Pancreas (tissue), 10 donors: Measurements from ENCODE around the gene AGPAT1. TPM values are rescaled to one million over a fixed set of nuclear protein-coding genes. Genes with fewer than 3 reads are reported as not detected.

Experiments
- ATAC-seq, 4 donors: fragments of 200-7000 bp; cut with Tn5 transposase; one replicate each; pipeline versions ENCODE4 v1.8.0 to v1.9.1; 2020; ENCODE audit warnings: mild to moderate bottlenecking in 4 of 4, moderate library complexity in 4 of 4
- DNase-seq, 6 donors: peaks; one replicate each; pipeline ENCODE4 v3.0.0-alpha.2; 2020
- FAIRE-seq: peaks from 2 replicates; lab custom pipeline; 2012; peaks lifted over from hg19 to GRCh38; lab: Jason Lieb, UNC
- H3K27ac ChIP-seq, 4 donors: fragments of 200-600 bp; sonication (generic); 1 replicate in 3 of 4; 2 replicates in 1 of 4; pipeline versions ENCODE4 v1.5.0 to v1.8.0; 2020
- H3K27me3 ChIP-seq, 4 donors: fragments of 200-600 bp; one replicate each; pipeline ENCODE4 v1.8.0; 2021
- H3K36me3 ChIP-seq, 3 donors: fragments of 200-600 bp; sonication (generic) in 1 of 3; one replicate each; pipeline versions ENCODE4 v1.5.0 to v1.8.0; 2020 to 2021
- H3K4me1 ChIP-seq, 3 donors: fragments of 200-600 bp; one replicate each; pipeline ENCODE4 v1.8.0; 2021
- H3K4me3 ChIP-seq, 4 donors: fragments of 200-600 bp; sonication (generic) in 2 of 4; one replicate each; pipeline versions ENCODE4 v1.5.0 to v1.8.0; 2020 to 2021
- H3K9me3 ChIP-seq, 4 donors: fragments of 200-600 bp; one replicate each; pipeline ENCODE4 v1.8.0; 2021
- WGBS, 2 donors: extraction: QIAGEN DNeasy Blood & Tissue Kit; methylation state at CpG; one replicate each; pipeline ENCODE4 v1.1.7; 2013; 5-methylcytosine and 5-hydroxymethylcytosine counted together
- intact Hi-C, 3 donors: fragments of 100-400 bp; cut with DNase I; formaldehyde crosslinking; loops; one replicate each; pipeline versions ENCODE4 v1.11.1 to v1.14.2; 2022
- polyA plus RNA-seq, 2 donors: library from polyadenylated mRNA; stranded (reverse); fragments of 200-250 nt; gene quantifications; one replicate each; pipeline ENCODE4 v1.2.3, GENCODE V29; 2013
- total RNA-seq, 6 donors: library from RNA; stranded (reverse); fragmentation: NEBNext Ultra II Directional in 4 of 6; extraction: Animal tissue kit (Norgen Biotek cat#: 25700) in 4 of 6; gene quantifications; one replicate each; pipeline versions ENCODE4 v1.2.1 to v1.2.4, GENCODE V29; 2021 to 2023
- TF ChIP-seq, protein P1 (sequence below), 4 donors: fragments of 200-600 bp; sonication (generic) in 3 of 4; IDR thresholded peaks; one replicate each; pipeline versions ENCODE4 v1.5.0 to v1.8.0; 2021; ENCODE audit warnings: antibody characterized with exemption in 4 of 4
- donor health status: healthy with polysubstance abuse.
- donor health status: DM: no; HTN: no; CAD: no; lungs with moderate emphysema.
- donor health status: DM: no; HTN: no; CAD: no.
- donor health status: control.
- donor health status: control.
- donor health status: Bipolar disorder and iron deficiency.
- donor health status: DM: yes; HTN: yes; CAD: no.
- donor health status: DM: no; HTN: no; CAD: no.
- donor health status: DM: no; HTN: no; CAD: no.
- donor health status: DM: yes; HTN: yes; CAD: no.

AGPAT1 gene
- total and polyA plus RNA-seq, 8 donors = 10.1 to 28.1 (median 18.1) TPM

GRCh38 chr6:32208996-32209395 lies 33.1 kb upstream of the AGPAT1 start:
- H3K27me3 ChIP-seq = no peaks in the 10 kb centered on the region
- no peak overlapping the region for H3K27ac ChIP-seq
- TF ChIP-seq, protein P1, sequence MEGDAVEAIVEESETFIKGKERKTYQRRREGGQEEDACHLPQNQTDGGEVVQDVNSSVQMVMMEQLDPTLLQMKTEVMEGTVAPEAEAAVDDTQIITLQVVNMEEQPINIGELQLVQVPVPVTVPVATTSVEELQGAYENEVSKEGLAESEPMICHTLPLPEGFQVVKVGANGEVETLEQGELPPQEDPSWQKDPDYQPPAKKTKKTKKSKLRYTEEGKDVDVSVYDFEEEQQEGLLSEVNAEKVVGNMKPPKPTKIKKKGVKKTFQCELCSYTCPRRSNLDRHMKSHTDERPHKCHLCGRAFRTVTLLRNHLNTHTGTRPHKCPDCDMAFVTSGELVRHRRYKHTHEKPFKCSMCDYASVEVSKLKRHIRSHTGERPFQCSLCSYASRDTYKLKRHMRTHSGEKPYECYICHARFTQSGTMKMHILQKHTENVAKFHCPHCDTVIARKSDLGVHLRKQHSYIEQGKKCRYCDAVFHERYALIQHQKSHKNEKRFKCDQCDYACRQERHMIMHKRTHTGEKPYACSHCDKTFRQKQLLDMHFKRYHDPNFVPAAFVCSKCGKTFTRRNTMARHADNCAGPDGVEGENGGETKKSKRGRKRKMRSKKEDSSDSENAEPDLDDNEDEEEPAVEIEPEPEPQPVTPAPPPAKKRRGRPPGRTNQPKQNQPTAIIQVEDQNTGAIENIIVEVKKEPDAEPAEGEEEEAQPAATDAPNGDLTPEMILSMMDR (IDR thresholded peaks at IDR 0.05) = no peak
- intact Hi-C loops = no loop called here
- H3K36me3 ChIP-seq = no peaks in the 10 kb centered on the region
- DNase-seq = no peak
- 39 to 54% methylated on average over 1 of the region's 1 CpG for WGBS, 2 donors
- FAIRE-seq = no peak
- H3K4me1 ChIP-seq = no peaks in the 10 kb centered on the region
- ATAC-seq = no peak
- H3K9me3 ChIP-seq = no peaks in the 10 kb centered on the region
- H3K4me3 ChIP-seq = no peak overlapping the region

DNA sequence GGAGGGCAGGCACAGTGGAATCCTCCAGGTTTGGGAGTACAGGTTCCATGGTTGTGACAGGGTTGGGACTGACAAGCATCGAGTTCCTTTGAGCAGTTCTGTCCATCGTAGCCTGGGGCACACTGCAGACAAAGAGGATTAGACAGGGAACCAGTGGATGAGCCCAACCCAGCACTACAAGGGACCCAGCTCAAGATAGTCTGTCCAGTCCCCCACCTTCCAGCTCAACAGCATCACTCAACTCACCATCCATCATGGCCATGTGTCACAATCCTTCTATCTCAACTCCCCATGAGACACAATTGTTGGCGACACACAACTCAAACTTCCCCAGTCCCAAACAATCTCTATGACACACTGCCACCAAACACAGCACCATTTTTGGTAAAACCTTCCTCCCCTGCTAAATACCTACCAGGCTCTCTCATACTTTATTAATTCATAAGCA lies 28.4 kb upstream of the AGPAT1 start:
- no peaks in the 10 kb centered on the region for H3K4me1 ChIP-seq
- 74 to 83% methylated on average over 3 of the region's 3 CpGs for WGBS, 2 donors
- ATAC-seq (no peak), DNase-seq (no peak), FAIRE-seq (no peak)
- no peaks in the 10 kb centered on the region for H3K9me3 ChIP-seq
- H3K27ac ChIP-seq = no peak overlapping the region
- H3K36me3 ChIP-seq = no peaks in the 10 kb centered on the region
- no peak overlapping the region for H3K4me3 ChIP-seq
- intact Hi-C loops = no loop called here
- TF ChIP-seq, protein P1 (IDR thresholded peaks at IDR 0.05) = no peak
- no peaks in the 10 kb centered on the region for H3K27me3 ChIP-seq

DNA sequence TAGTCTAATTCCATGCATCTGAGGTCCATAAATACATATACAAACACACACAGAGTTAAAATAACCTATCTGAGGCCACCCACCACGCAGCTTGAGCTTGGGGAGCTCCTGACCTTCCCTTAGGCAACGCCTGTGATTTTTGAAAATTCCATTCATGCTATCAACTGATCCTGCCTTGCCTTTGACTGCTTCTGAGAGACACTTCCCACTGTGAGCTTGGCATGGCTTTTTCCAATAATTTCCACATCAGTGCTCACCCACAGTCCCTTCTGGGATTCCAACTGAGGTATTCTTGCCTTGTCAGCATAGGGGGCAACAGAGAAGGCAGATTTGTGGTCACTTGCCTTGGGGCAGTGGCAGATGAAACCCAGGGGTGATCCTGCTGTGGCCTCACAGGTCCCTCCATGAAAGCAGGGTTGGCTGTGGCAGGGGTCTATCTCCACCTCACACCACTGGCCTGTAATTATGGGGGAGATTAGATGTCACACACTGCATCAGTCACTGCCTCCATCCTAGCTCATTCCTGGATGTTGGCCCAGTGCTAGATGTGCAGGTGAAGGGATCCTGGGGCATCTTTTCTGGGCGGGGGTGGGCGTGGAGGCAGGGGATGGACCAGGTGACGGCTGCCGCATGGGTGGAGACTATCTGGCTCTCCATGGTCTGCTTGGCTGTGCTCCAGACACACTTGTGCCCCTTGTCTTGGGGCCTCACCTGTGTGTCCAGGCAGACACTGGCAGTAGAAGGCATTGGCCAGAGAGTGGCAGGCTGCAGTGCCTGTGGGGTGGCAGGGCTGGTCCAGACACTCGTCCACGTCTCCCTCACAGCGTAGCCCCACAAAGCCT lies 27.8 kb upstream of the AGPAT1 start:
- Histone ChIP-seq H3K27me3 (no peaks in the 10 kb centered on the region), H3K4me3 (no peak overlapping the region), H3K36me3 (no peaks in the 10 kb centered on the region), H3K9me3 (no peaks in the 10 kb centered on the region), H3K27ac (no peak overlapping the region), H3K4me1 (no peaks in the 10 kb centered on the region)
- intact Hi-C loops = no loop called here
- no peak for FAIRE-seq
- TF ChIP-seq, protein P1 (IDR thresholded peaks at IDR 0.05) = no peak
- no peak for DNase-seq
- WGBS, 2 donors = 55 to 69% methylated on average over 9 of the region's 9 CpGs
- ATAC-seq = no peak

DNA sequence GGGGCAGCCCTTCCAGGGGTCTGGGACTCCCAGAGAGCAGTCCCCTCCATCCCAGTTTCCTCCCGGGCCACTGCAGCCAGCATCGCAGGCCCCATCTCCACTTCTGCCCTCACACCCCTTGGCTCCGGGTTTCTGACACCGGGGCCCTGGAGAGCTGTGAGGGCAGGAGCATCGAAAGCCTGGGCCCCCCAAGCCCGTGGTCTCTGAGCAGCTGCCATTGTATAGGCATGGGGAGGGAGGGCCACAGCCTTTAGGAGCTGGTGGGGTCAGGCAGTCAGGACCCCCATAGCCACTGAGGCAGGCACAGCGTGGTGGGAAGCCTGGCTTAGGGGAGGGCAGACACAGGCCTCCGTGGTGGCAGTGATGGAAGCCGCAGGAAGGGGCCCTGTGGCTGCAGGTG lies 26.3 kb upstream of the AGPAT1 start:
- WGBS, 2 donors = 67 to 82% methylated on average over 9 of the region's 9 CpGs
- H3K4me3 ChIP-seq = no peak overlapping the region
- intact Hi-C loops = no loop called here
- ATAC-seq (no peak), FAIRE-seq (no peak), DNase-seq (peak in 1 of 6 donors; percentile 42)
- H3K36me3 ChIP-seq = no peaks in the 10 kb centered on the region
- H3K9me3 ChIP-seq = no peaks in the 10 kb centered on the region
- TF ChIP-seq, protein P1 (IDR thresholded peaks at IDR 0.05) = no peak
- peaks cover 0 to 2% (median 0%) of the 10 kb centered on the region in 3 donors for H3K4me1 ChIP-seq
- H3K27ac ChIP-seq = no peak overlapping the region
- H3K27me3 ChIP-seq = no peaks in the 10 kb centered on the region
